Keratinocyte (primary cell): ENCODE results near the gene CER1. TPM values are rescaled to one million over a fixed set of nuclear protein-coding genes. Genes with fewer than 3 reads are reported as not detected.

Experiments used
- DNase-seq: peaks from one replicate; pipeline ENCODE4 v3.0.0-alpha.2; 2011; ENCODE audit warnings: low read depth, missing footprints, low spot score
- FAIRE-seq: peaks from 2 replicates; lab custom pipeline; 2011; peaks lifted over from hg19 to GRCh38; lab: Jason Lieb, UNC
- H2AFZ ChIP-seq: 2 replicates; pipeline ENCODE4 v1.6.0; 2012; ENCODE audit warnings: low read length, control low read depth, inconsistent platforms; ENCODE audit not compliant: control insufficient read depth
- H3K27ac ChIP-seq: 2 replicates; pipeline ENCODE4 v1.5.1; 2011; ENCODE audit warnings: low read length; ENCODE audit not compliant: control insufficient read depth, insufficient read depth
- H3K27me3 ChIP-seq: 3 replicates; pipeline ENCODE4 v1.6.0; 2011; ENCODE audit warnings: low read length; ENCODE audit not compliant: control insufficient read depth, insufficient read depth; ENCODE audit errors: extremely low read depth
- H3K36me3 ChIP-seq, 2 experiments: 2 replicates in 1 of 2; 3 replicates in 1 of 2; pipeline ENCODE4 v1.5.1; 2011; ENCODE audit warnings: low read length in 2 of 2, mild to moderate bottlenecking in 1 of 2; ENCODE audit not compliant: control insufficient read depth in 2 of 2, insufficient read depth in 2 of 2; ENCODE audit errors: extremely low read depth in 1 of 2
- H3K4me1 ChIP-seq: 3 replicates; pipeline ENCODE4 v1.5.1; 2011; ENCODE audit warnings: low read length; ENCODE audit not compliant: control insufficient read depth, insufficient read depth; ENCODE audit errors: extremely low read depth
- H3K4me2 ChIP-seq: 3 replicates; pipeline ENCODE4 v1.6.0; 2011; ENCODE audit warnings: low read depth, low read length; ENCODE audit not compliant: control insufficient read depth, insufficient read depth; ENCODE audit errors: extremely low read depth
- H3K4me3 ChIP-seq, 3 experiments: fragments of 200-600 bp in 1 of 3; sonication (generic) in 1 of 3; 2 replicates in 2 of 3; 3 replicates in 1 of 3; pipeline ENCODE4 v1.5.1; 2011 to 2016; ENCODE audit warnings: low read length in 3 of 3, mild to moderate bottlenecking in 3 of 3, control low read depth in 2 of 3, inconsistent platforms in 1 of 3, low read depth in 1 of 3, mixed read lengths in 1 of 3, mixed run types in 1 of 3, moderate library complexity in 1 of 3; ENCODE audit not compliant: control insufficient read depth in 2 of 3, insufficient read depth in 2 of 3; ENCODE audit errors: extremely low read depth in 1 of 3
- H3K79me2 ChIP-seq: 2 replicates; pipeline ENCODE4 v1.6.0; 2012; ENCODE audit warnings: low read length; ENCODE audit not compliant: control insufficient read depth, insufficient read depth
- H3K9ac ChIP-seq: 3 replicates; pipeline ENCODE4 v1.6.0; 2011; ENCODE audit warnings: low read length; ENCODE audit not compliant: control insufficient read depth, insufficient read depth; ENCODE audit errors: extremely low read depth
- H3K9me1 ChIP-seq: 3 replicates; pipeline ENCODE4 v1.6.0; 2011; ENCODE audit warnings: low read length; ENCODE audit not compliant: control insufficient read depth, insufficient read depth; ENCODE audit errors: extremely low read depth
- H3K9me3 ChIP-seq: 2 replicates; pipeline ENCODE4 v1.5.1; 2012; ENCODE audit warnings: low read depth, low read length; ENCODE audit not compliant: control insufficient read depth
- H4K20me1 ChIP-seq: 3 replicates; pipeline ENCODE4 v1.6.0; 2011; ENCODE audit warnings: low read length; ENCODE audit not compliant: control insufficient read depth, insufficient read depth; ENCODE audit errors: extremely low read depth
- CTCF ChIP-seq, 3 experiments: IDR thresholded peaks in 1 of 3; conservative IDR thresholded peaks in 1 of 3; optimal IDR thresholded peaks in 1 of 3; 2 replicates in 2 of 3; 3 replicates in 1 of 3; pipeline versions ENCODE3 to v1.5.1; 2011; ENCODE audit warnings: low read length in 3 of 3, mild to moderate bottlenecking in 3 of 3, moderate library complexity in 2 of 3, control low read depth in 1 of 3, inconsistent platforms in 1 of 3; ENCODE audit not compliant: insufficient read depth in 2 of 3; ENCODE audit errors: extremely low read depth in 1 of 3
- EZH2 ChIP-seq: IDR thresholded peaks from one replicate; pipeline ENCODE4 v1.6.1; 2012; ENCODE audit warnings: inconsistent platforms, mild to moderate bottlenecking, low read length, moderate library complexity
- dilution Hi-C: fragments of 300-500 bp; cut with MboI; formaldehyde crosslinking; loops from one replicate; pipeline ENCODE4 v1.7.0; 2020; ENCODE audit warnings: low sequenced_read_pairs; ENCODE audit not compliant: extremely low pct_ligation_motif_present
- polyA plus RNA-seq, 5 experiments: library from polyadenylated mRNA; depleted of rRNA in 3 of 5; stranded (reverse) in 3 of 5; stranded (forward) in 1 of 5; unstranded in 1 of 5; fragments of >200 nt; gene quantifications; 1 replicate in 1 of 5; 2 replicates in 3 of 5; 3 replicates in 1 of 5; pipeline versions ENCODE4 v1.2.1 to v1.2.3, GENCODE V29; 2011 to 2012; ENCODE audit warnings: missing spikeins in 2 of 5, low read depth in 1 of 5, low replicate concordance in 1 of 5

CER1 gene
- polyA plus RNA-seq, 1 donor (not counting 4 experiments of a cell fraction or from before 2014, with no cell fraction given): not detected

GRCh38 chr9:14723301-14723700 lies 768 bp upstream of the CER1 start:
- H3K9ac ChIP-seq: no peak overlapping the region
- dilution Hi-C loops: no loop called here
- FAIRE-seq: no peak

GRCh38 chr9:14719231-14719923 lies 3.2 kb downstream of the CER1 start:
- Histone ChIP-seq H3K27ac (no peak overlapping the region), H3K36me3 (no peaks in the 10 kb centered on the region), H3K9me3 (no peaks in the 10 kb centered on the region), H2AFZ (no peak overlapping the region), H3K9me1 (no peaks in the 10 kb centered on the region), H3K27me3 (peaks cover 9% of the 10 kb centered on the region), H3K4me2 (no peak overlapping the region), H3K4me3 (no peak overlapping the region), H3K9ac (no peak overlapping the region), H4K20me1 (no peaks in the 10 kb centered on the region), H3K79me2 (no peaks in the 10 kb centered on the region), H3K4me1 (no peaks in the 10 kb centered on the region)
- dilution Hi-C loops: no loop called here
- no peak for FAIRE-seq
- TF ChIP-seq CTCF (optimal IDR thresholded peaks at IDR 0.05 in 1 of 3, IDR thresholded peaks at IDR 0.05 in 1 of 3, conservative IDR thresholded peaks at IDR 0.05 in 1 of 3; ENCODE audit: extremely low read depth in 1 of 3, insufficient read depth in 2 of 3, low read length in 3 of 3) (no peak), EZH2 (no peak)
- no peak for DNase-seq

More at GRCh38 chr9:14723301-14723700, 768 bp upstream of the CER1 start:
- no peak overlapping the region for H3K4me3 ChIP-seq
- TF ChIP-seq EZH2 (no peak), CTCF (optimal IDR thresholded peaks at IDR 0.05 in 1 of 3, IDR thresholded peaks at IDR 0.05 in 1 of 3, conservative IDR thresholded peaks at IDR 0.05 in 1 of 3; ENCODE audit: extremely low read depth in 1 of 3, insufficient read depth in 2 of 3, low read length in 3 of 3) (no peak)
- no peaks in the 10 kb centered on the region for H3K4me1 ChIP-seq
- peaks cover 9% of the 10 kb centered on the region for H3K27me3 ChIP-seq
- H4K20me1 ChIP-seq: no peaks in the 10 kb centered on the region
- no peaks in the 10 kb centered on the region for H3K9me1 ChIP-seq
- DNase-seq: no peak
- no peak overlapping the region for H3K4me2 ChIP-seq
- H3K27ac ChIP-seq: no peak overlapping the region
- H3K36me3 ChIP-seq: no peaks in the 10 kb centered on the region
- H2AFZ ChIP-seq: no peak overlapping the region
- H3K9me3 ChIP-seq: no peaks in the 10 kb centered on the region
- no peaks in the 10 kb centered on the region for H3K79me2 ChIP-seq
